ENCODE data around the gene TBPL1. TPM values are rescaled to one million over a fixed set of nuclear protein-coding genes. Genes with fewer than 3 reads are reported as not detected.

Gene TBPL1
- total RNA-seq, 1 donor from 2014 or later: 7.8 TPM

DNA sequence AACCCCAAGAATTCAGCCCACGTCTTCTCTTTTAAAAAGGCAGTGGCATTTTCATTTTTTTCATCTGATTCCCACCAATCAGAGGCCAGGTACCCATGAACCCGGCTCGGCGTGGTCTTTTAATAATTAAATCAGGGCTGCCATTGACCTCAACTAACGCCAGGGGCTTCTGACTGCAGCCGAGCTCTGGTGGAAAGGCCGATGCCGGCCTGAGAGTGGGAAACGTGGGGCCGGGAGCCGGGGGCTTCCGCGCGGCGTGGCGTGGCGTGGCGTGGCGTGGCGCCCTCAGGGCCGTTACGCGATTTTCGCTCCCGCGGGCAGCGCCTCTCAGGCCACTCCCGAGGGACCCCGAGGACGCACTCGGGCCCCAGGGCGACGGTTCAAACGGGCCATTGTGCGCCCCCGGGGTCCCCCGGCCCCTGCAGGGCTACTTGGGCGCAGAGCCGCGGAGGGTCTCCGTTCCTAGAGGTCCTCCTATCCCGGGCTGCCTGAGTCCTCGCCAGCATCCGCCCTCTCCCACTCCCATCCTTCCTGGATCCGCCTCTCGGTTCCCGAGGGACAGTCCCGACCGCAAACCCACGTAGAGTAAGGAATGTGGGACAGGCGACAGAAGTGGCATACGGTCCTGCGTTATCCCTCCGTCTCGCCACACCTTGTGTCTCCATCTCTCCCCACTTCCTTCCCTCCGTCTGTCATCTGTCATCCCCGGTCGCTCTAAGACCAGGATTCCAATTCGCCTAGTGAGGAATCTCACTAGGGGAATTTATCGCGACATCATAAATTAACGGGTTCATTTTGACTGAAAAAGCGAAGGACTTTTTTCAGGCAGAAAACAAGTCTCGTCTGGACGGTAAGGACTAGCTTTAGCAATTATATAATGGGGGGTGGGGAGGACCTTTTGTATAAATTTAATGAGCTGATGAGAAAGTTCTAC is 876 bp upstream of the TBPL1 start:
- Histone ChIP-seq H3K27me3 (ENCODE audit: control insufficient read depth in 3 of 3, insufficient read depth in 3 of 3, low read length in 3 of 3) (no peaks in the 10 kb centered on the region), H3K9me3 (ENCODE audit: control insufficient read depth in 3 of 3, low read length in 3 of 3) (no peaks in the 10 kb centered on the region), H3K4me1 (ENCODE audit: control insufficient read depth in 3 of 3, insufficient read depth in 3 of 3, low read length in 3 of 3) (peaks cover 10 to 23% (median 17%) of the 10 kb centered on the region in 3 donors), H3K36me3 (ENCODE audit: control insufficient read depth in 3 of 3, insufficient read depth in 3 of 3, low read length in 3 of 3) (no peaks in the 10 kb centered on the region), H3K9ac (ENCODE audit: low read depth in 1 of 3, low read length in 3 of 3) (peak overlapping the region; percentile 84 to 86 (median 86)), H3K4me3 (ENCODE audit: low read length in 3 of 3) (peak overlapping the region; percentile 95 to 99 (median 98)), H3K27ac (ENCODE audit: low read depth, low read length) (peak overlapping the region; percentile 78)

DNA sequence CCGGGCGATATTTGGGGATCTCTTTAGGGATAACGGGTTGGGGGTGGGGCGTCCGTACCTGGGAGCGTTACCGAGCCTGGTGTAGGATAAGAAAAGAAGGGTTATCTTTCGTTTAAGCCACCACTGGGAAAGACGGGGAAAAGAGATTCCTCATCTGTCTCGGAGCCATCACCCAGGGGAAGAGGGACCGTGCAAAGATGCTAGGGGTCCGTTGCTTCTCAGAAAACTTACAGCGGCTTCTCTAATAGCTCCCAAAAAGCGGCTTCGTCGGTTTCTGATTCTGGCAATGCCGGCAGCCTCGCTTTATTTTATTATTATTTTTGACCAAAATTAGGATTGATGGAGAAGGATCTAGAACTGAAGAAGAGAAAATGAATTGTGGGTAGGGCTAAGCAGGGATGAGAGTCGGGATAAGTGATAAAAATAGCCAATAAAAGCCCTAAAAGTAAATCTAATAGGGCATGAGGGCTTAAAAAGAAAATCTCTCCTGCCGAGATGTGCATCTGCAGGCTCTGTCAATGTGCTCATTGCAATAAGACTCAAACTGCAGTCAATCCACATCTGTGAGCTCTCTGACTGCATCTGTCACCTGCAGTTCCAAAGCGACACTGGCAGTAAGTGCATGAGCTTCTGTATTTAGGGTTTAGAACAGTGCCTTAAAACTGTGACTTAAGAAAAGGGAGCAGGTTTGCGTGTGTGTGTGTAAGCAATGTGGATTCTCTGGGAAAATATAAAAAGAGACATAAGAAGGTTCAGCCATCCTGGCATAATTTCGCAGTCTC is 801 bp downstream of the TBPL1 start:
- Histone ChIP-seq H3K4me1 (ENCODE audit: control insufficient read depth in 3 of 3, insufficient read depth in 3 of 3, low read length in 3 of 3) (peaks cover 11 to 23% (median 17%) of the 10 kb centered on the region in 3 donors), H3K27ac (ENCODE audit: low read depth, low read length) (peak overlapping the region; percentile 78), H3K9me3 (ENCODE audit: control insufficient read depth in 3 of 3, low read length in 3 of 3) (no peaks in the 10 kb centered on the region), H3K36me3 (ENCODE audit: control insufficient read depth in 3 of 3, insufficient read depth in 3 of 3, low read length in 3 of 3) (no peaks in the 10 kb centered on the region), H3K27me3 (ENCODE audit: control insufficient read depth in 3 of 3, insufficient read depth in 3 of 3, low read length in 3 of 3) (no peaks in the 10 kb centered on the region), H3K4me3 (ENCODE audit: low read length in 3 of 3) (peak overlapping the region; percentile 95 to 99 (median 98)), H3K9ac (ENCODE audit: low read depth in 1 of 3, low read length in 3 of 3) (peak overlapping the region; percentile 75 to 86 (median 84))

GRCh38 chr6:133954657-133955576 is 1.9 kb downstream of the TBPL1 start:
- no peak overlapping the region for H3K27ac ChIP-seq (ENCODE audit: low read depth, low read length)
- H3K4me1 ChIP-seq (ENCODE audit: control insufficient read depth in 3 of 3, insufficient read depth in 3 of 3, low read length in 3 of 3): peaks cover 12 to 23% (median 17%) of the 10 kb centered on the region in 3 donors
- no peaks in the 10 kb centered on the region for H3K9me3 ChIP-seq (ENCODE audit: control insufficient read depth in 3 of 3, low read length in 3 of 3)
- no peaks in the 10 kb centered on the region for H3K36me3 ChIP-seq (ENCODE audit: control insufficient read depth in 3 of 3, insufficient read depth in 3 of 3, low read length in 3 of 3)
- H3K4me3 ChIP-seq (ENCODE audit: low read length in 3 of 3): peak overlapping the region in 1 of 3 donors; percentile 99
- no peak overlapping the region for H3K9ac ChIP-seq (ENCODE audit: low read depth in 1 of 3, low read length in 3 of 3)
- no peaks in the 10 kb centered on the region for H3K27me3 ChIP-seq (ENCODE audit: control insufficient read depth in 3 of 3, insufficient read depth in 3 of 3, low read length in 3 of 3)

DNA sequence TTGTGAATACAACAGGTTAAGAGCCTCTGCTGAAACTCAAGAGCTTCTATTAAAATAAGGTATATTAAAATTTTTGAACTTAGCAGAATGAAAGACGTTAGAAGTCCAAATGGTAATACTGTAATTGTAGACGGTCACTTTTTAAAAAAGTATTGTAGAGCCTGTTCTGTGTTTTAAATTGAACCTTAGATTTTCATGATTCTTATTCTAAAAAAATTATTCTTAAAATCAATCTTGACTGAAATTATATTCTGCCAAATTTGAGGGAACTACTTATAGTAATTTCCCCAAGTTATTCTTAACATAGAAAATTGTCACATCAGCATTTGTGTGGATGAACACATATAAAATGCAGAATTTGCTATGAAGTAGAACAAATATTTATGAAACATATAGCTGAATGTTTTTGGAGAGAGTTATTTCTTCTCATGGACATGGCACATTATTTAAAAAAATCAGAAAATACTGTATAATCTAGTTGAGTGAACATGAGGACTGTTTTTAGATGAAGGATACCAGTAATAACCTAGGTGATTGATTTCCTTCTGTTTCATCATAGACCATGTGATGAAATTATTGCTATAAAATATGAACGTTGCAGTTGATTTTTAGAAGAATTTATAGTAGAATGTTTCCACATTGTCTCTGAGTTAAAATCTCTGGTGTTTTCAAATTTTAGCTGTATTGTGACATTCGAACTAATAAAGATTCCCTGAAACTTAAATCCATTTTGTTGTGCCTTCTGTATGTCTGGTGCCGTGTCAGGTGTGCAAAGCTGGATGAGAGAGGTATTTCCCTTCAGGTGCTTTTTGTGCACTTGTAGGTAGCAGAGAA is 2.8 kb downstream of the TBPL1 start:
- Histone ChIP-seq H3K9ac (ENCODE audit: low read depth in 1 of 3, low read length in 3 of 3) (no peak overlapping the region), H3K9me3 (ENCODE audit: control insufficient read depth in 3 of 3, low read length in 3 of 3) (no peaks in the 10 kb centered on the region), H3K27me3 (ENCODE audit: control insufficient read depth in 3 of 3, insufficient read depth in 3 of 3, low read length in 3 of 3) (no peaks in the 10 kb centered on the region), H3K4me3 (ENCODE audit: low read length in 3 of 3) (no peak overlapping the region), H3K4me1 (ENCODE audit: control insufficient read depth in 3 of 3, insufficient read depth in 3 of 3, low read length in 3 of 3) (peaks cover 12 to 25% (median 17%) of the 10 kb centered on the region in 3 donors), H3K27ac (ENCODE audit: low read depth, low read length) (no peak overlapping the region), H3K36me3 (ENCODE audit: control insufficient read depth in 3 of 3, insufficient read depth in 3 of 3, low read length in 3 of 3) (no peaks in the 10 kb centered on the region)

GRCh38 chr6:133956416-133957049 is 3.5 kb downstream of the TBPL1 start:
- Histone ChIP-seq H3K4me3 (ENCODE audit: low read length in 3 of 3) (no peak overlapping the region), H3K9me3 (ENCODE audit: control insufficient read depth in 3 of 3, low read length in 3 of 3) (no peaks in the 10 kb centered on the region), H3K27ac (ENCODE audit: low read depth, low read length) (no peak overlapping the region), H3K9ac (ENCODE audit: low read depth in 1 of 3, low read length in 3 of 3) (no peak overlapping the region), H3K4me1 (ENCODE audit: control insufficient read depth in 3 of 3, insufficient read depth in 3 of 3, low read length in 3 of 3) (peaks cover 9 to 22% (median 12%) of the 10 kb centered on the region in 3 donors), H3K36me3 (ENCODE audit: control insufficient read depth in 3 of 3, insufficient read depth in 3 of 3, low read length in 3 of 3) (no peaks in the 10 kb centered on the region), H3K27me3 (ENCODE audit: control insufficient read depth in 3 of 3, insufficient read depth in 3 of 3, low read length in 3 of 3) (no peaks in the 10 kb centered on the region)

DNA sequence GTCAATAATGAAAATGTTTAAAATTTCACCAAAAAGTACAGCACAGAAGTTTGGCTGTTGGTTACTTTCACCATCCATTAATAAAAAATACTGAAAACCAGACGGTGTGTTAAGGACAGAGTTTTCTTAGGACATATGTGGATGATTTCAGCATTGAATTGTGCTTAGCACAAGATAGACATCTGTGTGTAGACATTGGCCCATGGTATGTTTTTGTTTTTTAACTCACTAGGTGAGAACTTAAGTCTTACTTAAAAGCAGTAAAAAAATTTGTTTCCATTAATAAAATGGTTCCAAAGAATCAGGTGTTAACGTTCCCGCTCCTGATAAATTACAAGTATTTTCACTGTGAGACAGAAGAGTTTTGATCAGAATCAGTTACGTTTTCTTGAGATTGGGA is 4.2 kb downstream of the TBPL1 start:
- Histone ChIP-seq H3K9me3 (ENCODE audit: control insufficient read depth in 3 of 3, low read length in 3 of 3) (no peaks in the 10 kb centered on the region), H3K4me3 (ENCODE audit: low read length in 3 of 3) (no peak overlapping the region), H3K27me3 (ENCODE audit: control insufficient read depth in 3 of 3, insufficient read depth in 3 of 3, low read length in 3 of 3) (no peaks in the 10 kb centered on the region), H3K4me1 (ENCODE audit: control insufficient read depth in 3 of 3, insufficient read depth in 3 of 3, low read length in 3 of 3) (peaks cover 9 to 19% (median 11%) of the 10 kb centered on the region in 3 donors), H3K27ac (ENCODE audit: low read depth, low read length) (no peak overlapping the region), H3K9ac (ENCODE audit: low read depth in 1 of 3, low read length in 3 of 3) (no peak overlapping the region), H3K36me3 (ENCODE audit: control insufficient read depth in 3 of 3, insufficient read depth in 3 of 3, low read length in 3 of 3) (no peaks in the 10 kb centered on the region)

- H3K27ac ChIP-seq (ENCODE audit: low read depth, low read length): no peak overlapping the region
- no peak overlapping the region for H3K9ac ChIP-seq (ENCODE audit: low read depth in 1 of 3, low read length in 3 of 3)
- no peak overlapping the region for H3K4me3 ChIP-seq (ENCODE audit: low read length in 3 of 3)
- H3K4me1 ChIP-seq (ENCODE audit: control insufficient read depth in 3 of 3, insufficient read depth in 3 of 3, low read length in 3 of 3): peaks cover 9 to 19% (median 11%) of the 10 kb centered on the region in 3 donors
- no peaks in the 10 kb centered on the region for H3K9me3 ChIP-seq (ENCODE audit: control insufficient read depth in 3 of 3, low read length in 3 of 3)
- no peaks in the 10 kb centered on the region for H3K27me3 ChIP-seq (ENCODE audit: control insufficient read depth in 3 of 3, insufficient read depth in 3 of 3, low read length in 3 of 3)
- H3K36me3 ChIP-seq (ENCODE audit: control insufficient read depth in 3 of 3, insufficient read depth in 3 of 3, low read length in 3 of 3): no peaks in the 10 kb centered on the region
Measured at GRCh38 chr6:133957780-133958242, 4.8 kb downstream of the TBPL1 start.

DNA sequence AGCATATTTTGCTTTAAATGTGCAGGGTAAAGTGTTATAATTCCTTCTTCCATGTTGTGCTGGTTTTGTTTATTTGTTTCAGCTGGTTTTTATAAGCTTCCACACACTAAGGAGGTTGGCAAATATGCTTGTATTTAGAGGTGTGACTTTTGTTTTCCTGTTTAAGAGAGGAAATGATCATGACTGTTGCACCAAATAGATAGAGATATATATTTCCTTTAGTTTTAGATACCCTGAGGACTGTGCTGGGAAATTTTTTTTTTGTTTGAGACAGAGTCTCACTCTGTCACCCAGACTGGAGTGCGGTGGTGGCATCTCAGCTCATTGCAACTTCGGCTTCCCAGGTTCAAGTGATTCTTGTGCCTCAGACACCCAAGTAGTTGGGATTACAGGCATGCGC is 5.8 kb downstream of the TBPL1 start:
- Histone ChIP-seq H3K9ac (ENCODE audit: low read depth in 1 of 3, low read length in 3 of 3) (no peak overlapping the region), H3K27me3 (ENCODE audit: control insufficient read depth in 3 of 3, insufficient read depth in 3 of 3, low read length in 3 of 3) (no peaks in the 10 kb centered on the region), H3K4me3 (ENCODE audit: low read length in 3 of 3) (no peak overlapping the region), H3K4me1 (ENCODE audit: control insufficient read depth in 3 of 3, insufficient read depth in 3 of 3, low read length in 3 of 3) (peaks cover 9 to 17% (median 10%) of the 10 kb centered on the region in 3 donors), H3K9me3 (ENCODE audit: control insufficient read depth in 3 of 3, low read length in 3 of 3) (no peaks in the 10 kb centered on the region), H3K27ac (ENCODE audit: low read depth, low read length) (no peak overlapping the region), H3K36me3 (ENCODE audit: control insufficient read depth in 3 of 3, insufficient read depth in 3 of 3, low read length in 3 of 3) (no peaks in the 10 kb centered on the region)

All from skeletal muscle tissue (tissue), 4 donors.